Stimulated activated CD4-positive, alpha-beta T cell treated with anti-CD3 and anti-CD28 coated beads, Interleukin-12 subunit alpha, Interleukin-12 subunit beta, amount 100 ng/mL, for 24 hours (primary cell): ENCODE measurements around the gene RPS8.
"Not testable (repeated sequence)": the region's sequence is repeated elsewhere in the genome, so short reads cannot be mapped to it uniquely, and the experiment has no call there.

ENCODE experiments used
- DNase-seq, 2 experiments: peaks; one replicate each; pipeline ENCODE4 v3.0.0-alpha.2; 2020; ENCODE audit warnings: low read depth in 2 of 2

Gene RPS8

DNA sequence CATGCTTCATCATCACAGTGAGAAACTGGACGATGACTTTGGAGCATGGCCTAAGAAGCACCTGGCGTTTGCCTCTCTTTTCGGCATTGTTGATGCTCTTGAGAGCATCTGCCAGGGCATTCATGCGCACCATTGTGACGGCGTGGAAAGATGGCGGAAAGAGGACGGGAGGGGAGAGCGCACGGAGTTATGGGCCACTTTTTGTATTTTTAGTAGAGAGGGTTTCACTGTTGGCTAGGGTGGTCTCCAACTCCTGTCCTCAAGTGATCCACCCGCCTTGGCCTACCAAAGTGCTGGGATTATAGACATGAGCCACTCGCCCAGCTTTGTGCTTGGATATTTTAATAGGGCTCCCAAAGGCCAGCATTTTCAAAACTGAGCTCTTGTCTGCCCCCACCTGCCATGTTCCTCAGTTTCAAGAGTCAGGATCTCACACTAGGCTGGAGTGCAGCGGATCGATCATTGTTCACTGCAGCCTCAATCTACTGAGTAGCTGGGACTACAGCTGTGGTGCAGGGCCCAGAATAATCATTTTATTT is 5.3 kb downstream of the RPS8 start:
- no peak for DNase-seq

GRCh38 chr1:44783697-44784093 is 8.4 kb downstream of the RPS8 start:
- no peak for DNase-seq

DNA sequence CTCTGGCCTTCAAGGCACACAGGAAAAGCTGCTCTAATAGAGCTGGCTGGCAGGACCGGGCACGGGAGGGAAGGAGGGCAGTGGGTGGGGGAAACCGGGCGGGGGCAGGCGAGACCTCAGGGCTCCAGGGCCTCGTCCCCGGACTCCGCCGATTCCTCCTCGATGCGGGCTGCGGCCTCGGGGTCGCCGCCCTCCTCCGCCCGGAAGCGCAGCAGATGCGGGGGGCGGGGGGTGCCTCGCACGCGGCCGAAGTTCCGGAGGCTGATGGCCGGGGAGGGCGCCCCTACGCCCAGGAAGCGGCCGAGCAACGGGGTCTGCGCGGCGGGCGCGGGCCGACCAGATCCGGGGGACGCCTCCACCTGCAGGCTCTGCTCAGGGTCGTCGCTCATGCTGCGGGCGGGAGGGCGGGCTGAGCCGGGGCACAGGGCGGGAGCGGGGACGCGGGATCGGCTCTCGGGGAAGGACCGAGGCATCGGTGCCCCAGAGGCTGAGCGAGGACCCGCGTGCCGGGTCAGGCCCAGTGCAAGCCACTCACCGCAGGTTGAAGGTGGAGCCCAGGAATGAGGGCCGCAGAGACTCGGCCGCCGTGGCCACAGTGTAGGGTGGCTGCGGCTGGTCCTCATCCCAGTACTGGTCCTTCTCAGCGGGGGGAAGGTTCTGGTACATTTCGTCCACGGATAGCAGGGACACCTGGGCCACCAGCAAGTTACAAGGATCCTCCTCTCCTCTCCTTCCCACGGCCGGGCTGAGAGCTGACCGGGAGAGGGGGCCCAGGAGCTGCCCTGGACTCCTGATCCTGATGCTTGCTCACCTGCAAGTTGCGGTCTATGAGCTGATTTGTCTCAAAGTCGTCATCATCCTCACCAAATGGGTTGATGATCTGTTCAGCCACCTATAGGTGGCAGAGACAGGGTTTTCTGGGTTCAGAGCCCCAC is 9.0 kb downstream of the RPS8 start:
- no peak for DNase-seq

DNA sequence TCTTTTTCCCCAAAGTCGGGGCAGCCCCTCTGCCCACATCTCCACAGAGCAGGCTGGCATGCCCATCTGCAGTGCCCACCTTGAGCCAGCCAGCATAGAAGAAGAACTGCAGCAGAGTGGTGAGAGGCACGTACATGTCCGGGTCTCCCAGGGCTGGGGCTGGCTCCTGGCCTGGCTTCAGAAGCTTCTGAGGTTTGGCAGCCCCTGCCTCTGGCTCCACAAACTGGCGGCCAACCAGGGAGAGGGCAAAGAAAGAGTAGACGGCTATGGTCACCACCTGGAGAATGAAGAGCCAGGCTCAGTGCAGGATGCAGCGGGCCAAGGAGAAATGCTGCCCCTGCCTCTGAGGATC is 9.7 kb downstream of the RPS8 start:
- no peak for DNase-seq

GRCh38 chr1:44785501-44786137 is 10.3 kb downstream of the RPS8 start:
- DNase-seq = no peak

DNA sequence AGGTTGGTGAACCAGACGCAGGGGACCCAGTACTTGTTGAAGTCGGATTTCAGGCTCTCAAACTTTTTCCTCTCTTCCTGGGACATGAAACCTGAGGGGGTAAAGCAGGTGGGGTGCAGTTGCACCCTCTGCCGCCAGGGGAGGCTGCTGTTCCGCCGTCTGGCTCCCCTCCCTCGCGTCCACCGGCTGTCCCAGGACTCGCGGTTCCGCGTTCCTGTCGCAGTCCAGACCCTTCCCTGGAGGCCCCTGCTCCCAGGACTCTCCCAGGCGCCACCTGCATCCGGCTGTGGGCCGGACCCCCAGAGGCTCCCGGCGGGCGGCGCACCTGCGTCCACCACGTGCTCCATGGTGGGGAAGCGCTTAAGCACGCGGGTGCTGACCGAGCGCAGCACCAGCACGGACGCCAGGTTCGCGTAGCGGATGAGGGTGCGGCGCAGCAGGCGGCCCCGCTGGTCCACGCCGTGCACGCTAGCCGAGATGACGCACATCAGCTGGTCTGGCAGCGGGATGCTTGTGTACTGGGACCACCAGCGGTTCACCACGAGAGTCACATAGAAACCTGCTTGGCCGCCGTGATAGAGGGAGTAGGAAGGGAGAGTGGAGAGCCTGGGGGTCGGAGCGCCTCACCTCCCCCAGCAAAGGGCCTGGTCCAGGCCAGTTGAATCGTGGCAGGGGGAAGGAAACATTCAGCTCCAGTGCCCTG is 10.9 kb downstream of the RPS8 start:
- DNase-seq = no peak

- no peak for DNase-seq
These were observed 11.6 kb downstream of the RPS8 start for GRCh38 chr1:44786841-44787426.

DNA sequence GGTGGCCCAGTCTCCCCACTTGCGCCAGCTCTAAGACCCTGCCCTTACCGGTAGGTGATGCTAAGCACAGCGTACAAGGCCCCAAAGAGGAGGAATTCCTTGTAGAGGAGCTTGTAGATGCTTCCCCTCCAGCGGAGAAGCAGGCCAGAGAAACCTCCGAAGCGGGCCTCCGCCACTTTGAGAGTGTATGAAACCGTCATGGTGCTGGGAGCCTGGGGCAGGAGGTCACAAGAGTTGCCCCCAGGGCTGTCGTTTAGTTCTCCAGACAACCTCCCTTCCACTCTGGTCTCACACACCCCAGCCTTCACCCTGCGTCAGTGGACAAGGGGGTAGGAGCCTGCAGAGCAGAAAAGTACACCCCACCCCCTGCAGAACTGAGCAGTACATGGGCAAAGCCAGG is 12.2 kb downstream of the RPS8 start:
- DNase-seq = no peak

- no peak for DNase-seq
These were observed 12.9 kb downstream of the RPS8 start, which contains the start of gene BEST4 for GRCh38 chr1:44788120-44788860. Gene BEST4, minus strand, starts transcription at chr1:44788170. Its CDS starts 465 bp downstream, at chr1:44787705.

- no peak for DNase-seq
These were observed 15.8 kb downstream of the RPS8 start for GRCh38 chr1:44790968-44791801.

- no peak for DNase-seq
These were observed 17.6 kb downstream of the RPS8 start for GRCh38 chr1:44792736-44793502.

DNA sequence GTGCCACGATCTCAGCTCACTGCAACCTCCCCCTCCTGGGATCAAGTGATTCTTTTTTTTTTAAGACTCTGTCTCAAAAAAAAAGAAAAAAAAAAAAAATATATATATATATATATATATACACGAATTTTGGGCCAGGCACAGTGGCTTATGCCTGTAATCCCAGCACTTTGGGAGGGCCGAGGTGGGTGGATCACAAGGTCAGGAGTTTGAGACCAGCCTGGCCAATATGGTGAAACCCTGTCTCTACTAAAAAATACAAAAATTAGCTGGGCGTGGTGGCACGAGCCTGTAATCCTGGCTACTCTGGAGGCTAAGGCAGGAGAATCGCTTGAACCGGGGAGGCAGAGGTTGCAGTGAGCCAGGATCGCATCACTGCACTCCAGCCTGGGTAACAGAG is 22.5 kb downstream of the RPS8 start:
- DNase-seq = not testable (repeated sequence)

DNA sequence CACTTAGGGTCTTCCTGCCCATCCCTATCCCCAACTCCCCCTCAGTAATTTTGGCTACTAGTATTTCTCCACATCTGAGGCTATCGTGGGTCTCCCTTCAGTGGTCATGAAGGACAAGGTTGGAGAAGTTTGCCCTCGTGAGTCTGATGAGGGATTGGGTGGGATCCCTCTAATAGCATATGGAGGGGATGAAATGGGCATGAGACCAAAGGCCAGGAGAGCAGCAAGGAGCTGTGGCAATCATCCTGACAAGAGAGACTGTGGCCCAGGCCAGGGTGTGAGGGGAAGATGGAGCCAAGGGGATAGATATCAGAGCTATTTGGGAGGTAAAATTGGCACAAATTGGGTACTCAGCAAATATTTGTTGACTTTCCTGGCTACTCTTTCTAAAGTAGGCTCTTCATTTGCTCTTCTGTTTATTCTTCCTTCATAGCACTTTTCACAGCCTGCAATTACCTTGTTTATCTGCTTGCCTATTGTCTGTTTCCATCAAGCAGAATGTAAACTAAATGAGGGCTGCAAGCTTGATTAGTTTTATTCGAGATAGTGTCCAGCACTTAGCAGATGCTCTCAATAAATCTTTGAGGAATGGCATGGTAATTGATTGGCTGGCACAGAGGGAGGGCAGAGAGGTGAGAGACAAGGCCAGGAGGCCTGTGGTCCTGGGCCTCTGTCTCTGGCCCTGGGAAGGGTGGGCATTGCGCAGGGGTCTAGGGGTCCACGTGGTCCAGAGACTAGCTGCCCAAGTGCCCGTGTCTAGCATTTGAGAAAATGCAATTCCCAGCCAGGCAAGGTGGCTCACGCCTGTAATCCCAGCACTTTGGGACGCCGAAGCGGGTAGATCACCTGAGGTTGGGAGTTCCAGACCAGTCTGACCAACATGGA is 23.4 kb downstream of the RPS8 start:
- no peak for DNase-seq

DNA sequence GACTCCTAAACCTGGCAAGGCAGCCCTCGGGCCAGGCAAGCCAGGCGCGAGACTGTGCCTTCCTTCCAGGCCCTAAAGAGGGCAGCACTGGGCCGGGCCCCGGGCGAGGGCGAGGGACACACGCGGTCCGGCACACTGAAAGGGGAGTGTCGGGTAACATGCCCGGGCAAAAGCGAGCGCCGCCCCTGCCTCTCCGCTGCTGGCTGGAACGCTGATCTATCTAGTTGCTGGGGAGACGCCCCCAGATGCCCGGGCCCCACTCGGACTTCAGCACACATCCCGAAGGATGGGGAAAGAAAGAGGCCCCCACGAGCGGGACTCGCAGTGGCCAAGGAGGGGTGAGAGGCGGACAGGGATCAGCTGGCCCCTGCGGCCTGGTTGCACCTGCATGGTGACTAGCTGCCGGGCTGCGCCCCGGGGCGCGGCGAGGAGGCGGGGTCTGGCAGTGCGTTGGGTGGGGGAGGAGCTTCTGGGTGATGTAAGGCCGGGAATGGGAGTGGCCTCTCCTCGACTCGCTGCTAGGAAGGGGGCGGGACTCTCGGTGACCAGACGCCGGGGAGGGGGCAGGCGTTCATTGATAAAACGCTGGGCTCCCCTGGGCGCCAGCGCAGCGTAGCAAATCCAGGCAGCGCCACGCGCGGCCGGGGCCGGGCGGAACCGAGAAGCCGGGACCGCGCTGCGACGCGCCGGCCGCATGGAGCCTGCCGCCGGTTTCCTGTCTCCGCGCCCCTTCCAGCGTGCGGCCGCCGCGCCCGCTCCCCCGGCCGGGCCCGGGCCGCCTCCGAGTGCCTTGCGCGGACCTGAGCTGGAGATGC is 24.6 kb downstream of the RPS8 start, which contains the start of gene PLK3:
TSS of gene PLK3 (plus strand) at position 608 of the 815 bp plus-strand sequence. CDS start at position 695, 87 bp downstream.
- peak; percentile 94 to 98 for DNase-seq

DNA sequence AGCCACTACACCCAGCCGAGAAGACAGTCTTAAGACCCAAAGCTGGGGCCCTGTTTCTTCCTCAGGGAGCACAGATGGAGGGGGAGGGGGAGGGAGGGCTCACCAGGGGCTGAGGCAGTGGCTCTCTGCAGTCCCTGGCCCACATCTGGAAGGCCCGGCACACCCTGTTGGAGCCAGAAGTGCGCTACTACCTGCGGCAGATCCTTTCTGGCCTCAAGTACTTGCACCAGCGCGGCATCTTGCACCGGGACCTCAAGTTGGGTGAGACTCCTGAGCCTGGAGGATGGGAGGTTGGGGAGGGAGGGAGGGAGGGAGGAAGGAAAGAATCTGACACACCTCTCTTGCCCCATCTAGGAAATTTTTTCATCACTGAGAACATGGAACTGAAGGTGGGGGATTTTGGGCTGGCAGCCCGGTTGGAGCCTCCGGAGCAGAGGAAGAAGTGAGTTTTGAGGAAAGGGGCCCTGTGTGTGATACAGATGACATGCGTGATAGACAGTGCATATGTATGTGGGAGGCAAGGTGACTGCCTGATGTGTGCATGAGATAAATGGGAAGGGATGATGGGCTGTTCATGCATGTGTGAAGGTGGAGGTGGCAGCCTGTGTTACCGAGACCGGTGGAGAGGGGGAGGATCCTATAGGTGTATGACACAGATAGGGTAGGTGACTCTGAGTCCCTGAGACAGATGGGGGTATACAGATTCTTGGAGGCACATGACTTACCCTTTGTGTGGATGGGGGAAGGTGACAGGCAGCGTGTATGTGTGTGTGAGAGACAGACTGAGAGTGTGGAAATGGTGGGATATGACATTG is 26.4 kb downstream of the RPS8 start:
- no peak for DNase-seq

- DNase-seq = no peak
These were observed 27.1 kb downstream of the RPS8 start for GRCh38 chr1:44802306-44803061.
